Mesothelial cell of epicardium (in vitro differentiated cells): ENCODE data around the gene IBSP. TPM values are rescaled to one million over a fixed set of nuclear protein-coding genes. Genes with fewer than 3 reads are reported as not detected.

ENCODE experiments used
- DNase-seq, 2 experiments: peaks; one replicate each; pipeline ENCODE4 v3.0.0; 2021; ENCODE audit warnings: low spot score in 2 of 2; ENCODE audit not compliant: unreplicated experiment in 2 of 2
- H3K27ac Mint-ChIP-seq: 2 replicates; pipeline ENCODE4 v1.8.0; 2021; ENCODE audit warnings: mixed read lengths
- H3K27me3 Mint-ChIP-seq: 2 replicates; pipeline ENCODE4 v1.8.0; 2021; ENCODE audit warnings: low read depth, mixed read lengths
- H3K36me3 Mint-ChIP-seq: 2 replicates; pipeline ENCODE4 v1.8.0; 2021; ENCODE audit warnings: mixed read lengths
- H3K4me1 Mint-ChIP-seq: 2 replicates; pipeline ENCODE4 v1.8.0; 2021; ENCODE audit warnings: mixed read lengths
- H3K4me3 Mint-ChIP-seq: 2 replicates; pipeline ENCODE4 v1.8.0; 2021; ENCODE audit warnings: mild to moderate bottlenecking, moderate library complexity, mixed read lengths
- H3K9me3 Mint-ChIP-seq: 2 replicates; pipeline ENCODE4 v1.8.0; 2021; ENCODE audit warnings: mixed read lengths
- total RNA-seq: library from RNA; stranded (reverse); gene quantifications from 3 replicates; pipeline ENCODE4 v1.2.1, GENCODE V29; 2021
- TF ChIP-seq, protein P1 (sequence below): fragments of 200-600 bp; sonication (generic); IDR thresholded peaks from one replicate; pipeline ENCODE4 v1.5.0; 2021; ENCODE audit warnings: antibody characterized with exemption; ENCODE audit not compliant: unreplicated experiment

The IBSP gene
- total RNA-seq, 1 donor from 2014 or later = not detected

- Mint-ChIP-seq H3K27me3 (no peaks in the 10 kb centered on the region), H3K27ac (no peak overlapping the region), H3K4me3 (no peak overlapping the region), H3K4me1 (peaks cover 2% of the 10 kb centered on the region), H3K9me3 (no peaks in the 10 kb centered on the region), H3K36me3 (no peaks in the 10 kb centered on the region)
- DNase-seq = no peak
- TF ChIP-seq, protein P1, sequence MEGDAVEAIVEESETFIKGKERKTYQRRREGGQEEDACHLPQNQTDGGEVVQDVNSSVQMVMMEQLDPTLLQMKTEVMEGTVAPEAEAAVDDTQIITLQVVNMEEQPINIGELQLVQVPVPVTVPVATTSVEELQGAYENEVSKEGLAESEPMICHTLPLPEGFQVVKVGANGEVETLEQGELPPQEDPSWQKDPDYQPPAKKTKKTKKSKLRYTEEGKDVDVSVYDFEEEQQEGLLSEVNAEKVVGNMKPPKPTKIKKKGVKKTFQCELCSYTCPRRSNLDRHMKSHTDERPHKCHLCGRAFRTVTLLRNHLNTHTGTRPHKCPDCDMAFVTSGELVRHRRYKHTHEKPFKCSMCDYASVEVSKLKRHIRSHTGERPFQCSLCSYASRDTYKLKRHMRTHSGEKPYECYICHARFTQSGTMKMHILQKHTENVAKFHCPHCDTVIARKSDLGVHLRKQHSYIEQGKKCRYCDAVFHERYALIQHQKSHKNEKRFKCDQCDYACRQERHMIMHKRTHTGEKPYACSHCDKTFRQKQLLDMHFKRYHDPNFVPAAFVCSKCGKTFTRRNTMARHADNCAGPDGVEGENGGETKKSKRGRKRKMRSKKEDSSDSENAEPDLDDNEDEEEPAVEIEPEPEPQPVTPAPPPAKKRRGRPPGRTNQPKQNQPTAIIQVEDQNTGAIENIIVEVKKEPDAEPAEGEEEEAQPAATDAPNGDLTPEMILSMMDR = no peak
Measured at GRCh38 chr4:87835743-87836142, 36.4 kb downstream of the IBSP start.

DNA sequence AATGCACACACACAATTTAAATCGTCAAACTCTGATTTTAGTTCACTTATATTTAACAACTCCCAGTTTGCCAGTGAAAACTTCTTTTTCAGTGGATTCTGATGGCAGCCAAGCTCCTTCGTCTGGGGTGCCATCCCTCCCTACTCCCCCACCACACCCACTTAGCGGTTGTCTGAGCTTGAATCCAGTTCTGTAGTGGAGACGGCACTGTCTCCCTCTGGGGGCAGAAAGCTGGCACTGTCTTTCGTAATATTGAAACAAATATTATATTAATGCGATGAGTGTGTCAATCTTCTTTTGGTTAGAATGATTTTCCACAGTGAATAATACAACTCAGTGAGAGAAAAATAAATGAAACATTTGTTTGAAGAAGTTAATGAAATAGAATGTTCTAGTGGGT, 38.9 kb downstream of the IBSP start:
- Mint-ChIP-seq H3K4me1 (no peaks in the 10 kb centered on the region), H3K9me3 (no peaks in the 10 kb centered on the region), H3K27ac (no peak overlapping the region), H3K4me3 (no peak overlapping the region), H3K27me3 (no peaks in the 10 kb centered on the region), H3K36me3 (no peaks in the 10 kb centered on the region)
- no peak for DNase-seq
- TF ChIP-seq, protein P1 = no peak

DNA sequence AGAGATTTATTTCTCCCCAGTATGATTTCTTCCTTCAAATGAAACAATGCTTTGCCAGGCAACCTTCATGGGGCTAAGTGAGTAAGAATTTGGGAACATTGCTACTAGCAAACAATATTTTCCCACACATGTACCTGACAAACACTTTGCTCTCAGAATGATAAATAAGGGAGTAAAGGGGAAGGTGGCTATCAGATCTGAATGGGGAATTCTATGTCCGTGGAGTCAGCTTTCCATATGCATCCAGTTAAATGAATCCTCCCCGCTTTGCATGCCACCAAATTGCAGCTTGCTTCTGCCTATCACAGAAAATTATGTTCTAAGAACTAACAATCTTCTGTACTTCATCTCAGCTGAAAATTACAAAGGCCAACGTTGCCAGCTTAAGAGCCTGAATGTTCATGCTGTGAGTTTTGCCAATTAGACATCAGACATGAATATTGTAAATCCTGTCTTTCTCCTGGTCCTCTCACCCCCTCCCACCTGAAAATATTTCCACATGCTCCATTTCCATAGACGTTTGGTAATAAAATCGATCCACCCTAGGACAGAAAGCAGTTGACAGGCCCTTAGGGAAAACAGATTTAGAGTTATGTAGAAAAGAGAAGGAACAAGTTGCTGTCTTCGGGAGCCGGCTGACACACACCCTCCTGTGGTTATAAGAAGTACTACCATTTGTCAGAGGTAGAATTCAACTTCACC, 39.7 kb downstream of the IBSP start:
- no peaks in the 10 kb centered on the region for H3K9me3 Mint-ChIP-seq
- DNase-seq = no peak
- no peaks in the 10 kb centered on the region for H3K27me3 Mint-ChIP-seq
- no peak overlapping the region for H3K4me3 Mint-ChIP-seq
- TF ChIP-seq, protein P1 = peak; percentile 82
- H3K4me1 Mint-ChIP-seq = no peaks in the 10 kb centered on the region
- H3K36me3 Mint-ChIP-seq = no peaks in the 10 kb centered on the region
- H3K27ac Mint-ChIP-seq = no peak overlapping the region

DNA sequence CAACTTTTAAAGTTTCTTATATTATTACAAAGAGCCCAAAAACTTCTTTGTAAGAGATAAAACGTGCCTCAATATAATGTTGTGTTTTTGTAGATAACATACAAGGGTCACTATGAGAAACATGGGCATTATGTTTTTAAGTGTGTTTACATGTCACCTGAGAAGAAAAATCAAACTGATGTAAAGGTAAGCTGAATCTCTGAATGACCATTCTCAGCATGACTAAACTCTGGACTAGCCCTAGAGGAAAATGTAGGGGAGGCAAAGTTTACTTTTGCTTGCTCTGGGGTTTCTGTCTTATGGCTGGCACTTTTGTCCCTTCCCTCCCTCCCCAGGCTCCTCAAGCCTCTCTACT, 40.2 kb downstream of the IBSP start:
- H3K27me3 Mint-ChIP-seq = no peaks in the 10 kb centered on the region
- TF ChIP-seq, protein P1 = no peak
- DNase-seq = no peak

DNA sequence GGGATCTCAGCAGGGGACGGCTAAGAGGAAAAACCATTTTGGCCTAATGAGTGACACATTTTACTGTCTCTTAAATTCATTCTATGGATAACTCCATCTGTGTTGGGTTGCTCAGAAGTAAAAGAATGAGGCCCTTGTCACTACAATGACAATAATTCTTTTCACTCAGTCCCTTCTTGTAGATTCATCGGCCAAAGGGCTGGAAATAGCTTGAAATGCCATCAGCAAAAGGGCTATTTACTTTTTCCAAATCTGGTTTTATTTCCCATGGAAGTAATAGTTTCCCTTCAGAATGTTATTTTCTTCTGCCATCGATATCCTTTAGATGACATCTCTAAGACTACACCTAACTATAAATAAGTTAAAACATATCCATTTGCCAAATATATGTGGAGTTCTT, 40.8 kb downstream of the IBSP start:
- TF ChIP-seq, protein P1 = no peak
- Mint-ChIP-seq H3K27me3 (no peaks in the 10 kb centered on the region), H3K4me3 (no peak overlapping the region), H3K36me3 (no peaks in the 10 kb centered on the region), H3K9me3 (no peaks in the 10 kb centered on the region), H3K27ac (no peak overlapping the region), H3K4me1 (no peaks in the 10 kb centered on the region)
- no peak for DNase-seq

More for the DNA sequence above, 40.2 kb downstream of the IBSP start:
- no peak overlapping the region for H3K27ac Mint-ChIP-seq
- no peaks in the 10 kb centered on the region for H3K9me3 Mint-ChIP-seq
- no peak overlapping the region for H3K4me3 Mint-ChIP-seq
- no peaks in the 10 kb centered on the region for H3K4me1 Mint-ChIP-seq
- no peaks in the 10 kb centered on the region for H3K36me3 Mint-ChIP-seq
